GM23248 (cell line): ENCODE measurements around the gene DCLRE1B. TPM values are rescaled to one million over a fixed set of nuclear protein-coding genes. Genes with fewer than 3 reads are reported as not detected.
A peak's percentile ranks its signal among the peaks of the same experiment; 100 is the strongest.

Experiments
- DNase-seq: peaks from one replicate; pipeline ENCODE4 v3.0.0-alpha.2; 2015
- H2AFZ ChIP-seq: fragments of 200-600 bp; sonication (generic); 2 replicates; pipeline ENCODE4 v1.6.1; 2016; ENCODE audit warnings: antibody characterized with exemption
- H3F3A ChIP-seq: fragments of 200-600 bp; sonication (generic); 2 replicates; pipeline ENCODE4 v1.6.1; 2016; ENCODE audit warnings: mild to moderate bottlenecking, antibody characterized with exemption, mixed run types; ENCODE audit not compliant: insufficient read depth
- H3K27ac ChIP-seq: fragments of 200-600 bp; sonication (generic); 2 replicates; pipeline ENCODE4 v1.5.1; 2016; ENCODE audit warnings: mild to moderate bottlenecking
- H3K27me3 ChIP-seq: fragments of 200-600 bp; sonication (generic); replicated peaks from 2 replicates; pipeline ENCODE4 v1.6.1; 2016; ENCODE audit warnings: mild to moderate bottlenecking; ENCODE audit not compliant: insufficient read depth
- H3K36me3 ChIP-seq: fragments of 200-600 bp; sonication (generic); 2 replicates; pipeline ENCODE4 v1.6.1; 2016; ENCODE audit warnings: low read depth, mild to moderate bottlenecking
- H3K4me1 ChIP-seq: fragments of 200-600 bp; sonication (generic); 2 replicates; pipeline ENCODE4 v1.6.1; 2016; ENCODE audit warnings: mild to moderate bottlenecking; ENCODE audit not compliant: insufficient read depth
- H3K4me2 ChIP-seq: fragments of 200-600 bp; sonication (generic); one replicate; pipeline ENCODE4 v1.6.1; 2016; ENCODE audit warnings: mild to moderate bottlenecking; ENCODE audit not compliant: unreplicated experiment
- H3K4me3 ChIP-seq: fragments of 200-600 bp; sonication (generic); 2 replicates; pipeline ENCODE4 v1.5.1; 2016; ENCODE audit warnings: mild to moderate bottlenecking
- H3K79me2 ChIP-seq: fragments of 200-600 bp; sonication (generic); 2 replicates; pipeline ENCODE4 v1.6.1; 2016; ENCODE audit warnings: mild to moderate bottlenecking; ENCODE audit not compliant: insufficient read depth
- H3K9ac ChIP-seq: fragments of 200-600 bp; sonication (generic); 2 replicates; pipeline ENCODE4 v1.6.1; 2016; ENCODE audit warnings: mild to moderate bottlenecking
- H3K9me2 ChIP-seq: fragments of 200-600 bp; sonication (generic); 2 replicates; pipeline ENCODE4 v1.6.1; 2016; ENCODE audit warnings: mixed run types, mild to moderate bottlenecking, moderate library complexity; ENCODE audit not compliant: insufficient read depth
- H3K9me3 ChIP-seq: fragments of 200-600 bp; sonication (generic); one replicate; pipeline ENCODE4 v1.6.1; 2017; ENCODE audit warnings: low read depth
- H4K20me1 ChIP-seq: fragments of 200-600 bp; sonication (generic); 2 replicates; pipeline ENCODE4 v1.6.0; 2016; ENCODE audit not compliant: insufficient read depth
- EZH2 ChIP-seq: fragments of 200-600 bp; sonication (generic); IDR thresholded peaks from 2 replicates; pipeline ENCODE4 v1.6.1; 2018; ENCODE audit warnings: antibody characterized with exemption, mild to moderate bottlenecking; ENCODE audit not compliant: insufficient read depth, poor library complexity, severe bottlenecking
- EZH2phosphoT487 ChIP-seq: fragments of 200-600 bp; sonication (generic); IDR thresholded peaks from 2 replicates; pipeline ENCODE4 v1.6.1; 2018; ENCODE audit warnings: antibody characterized with exemption, moderate library complexity, mild to moderate bottlenecking, low read depth; ENCODE audit not compliant: insufficient read depth
- WGBS, 2 experiments: methylation state at CpG; one replicate each; pipeline ENCODE4 v1.1.6; 2015 to 2017; ENCODE audit warnings: low lambda C conversion rate in 2 of 2, low coverage in 1 of 2; ENCODE audit errors: missing lambda C conversion rate in 2 of 2; 5-methylcytosine and 5-hydroxymethylcytosine counted together
- in situ Hi-C: fragments of 300-500 bp; cut with MboI; formaldehyde crosslinking; loops from 2 replicates; pipeline ENCODE4 v1.15.0; 2020
- polyA plus RNA-seq: library from polyadenylated mRNA; unstranded; fragments of >200 nt; fragmentation: Nextera tagmentation; extraction: Ambion mirVana; gene quantifications from 2 replicates; pipeline ENCODE4 v1.2.1, GENCODE V29; 2016
- total RNA-seq: library from RNA; depleted of rRNA; stranded (reverse); fragments of >200 nt; shearing (Covaris generic); gene quantifications from 2 replicates; pipeline ENCODE4 v1.2.3, GENCODE V29; 2014; rRNA removed

DCLRE1B gene
- total and polyA plus RNA-seq, 2 experiments from 2014 or later, result 6.5 to 6.9 TPM

DNA sequence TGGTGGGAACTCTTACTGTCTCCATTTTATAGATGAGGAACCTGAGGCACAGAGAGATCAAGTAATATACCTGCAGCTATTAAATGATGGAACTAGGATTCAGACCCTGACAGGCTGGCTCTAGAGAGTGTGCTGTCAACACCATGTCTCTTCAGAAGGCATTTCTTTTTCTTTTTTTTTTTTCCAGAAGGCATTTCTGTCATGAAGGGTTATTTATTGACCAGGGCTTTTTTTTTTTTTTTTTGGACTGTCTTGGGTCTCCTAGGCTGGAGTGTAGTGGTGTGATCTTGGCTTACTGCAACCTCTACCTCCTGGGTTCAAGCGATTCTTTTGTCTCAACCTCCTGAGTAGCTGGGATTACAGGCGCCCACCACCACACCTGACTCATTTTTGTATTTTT lies 46.6 kb downstream of the DCLRE1B start:
- Histone ChIP-seq H3K9me2 (no peaks in the 10 kb centered on the region), H3K36me3 (peaks cover 23% of the 10 kb centered on the region), H3K9me3 (no peaks in the 10 kb centered on the region), H3K4me2 (no peak overlapping the region), H3K4me3 (no peak overlapping the region), H3K4me1 (no peaks in the 10 kb centered on the region), H3K27me3 (no peaks in the 10 kb centered on the region), H3K9ac (no peak overlapping the region), H4K20me1 (no peaks in the 10 kb centered on the region), H3K27ac (no peak overlapping the region), H3K79me2 (peaks cover 86% of the 10 kb centered on the region), H2AFZ (no peak overlapping the region), H3F3A (0 out of 2 replicates have a peak, but pooled peaks cover 4% of the 10 kb centered on the region)
- no peak for DNase-seq
- no peak for TF ChIP-seq EZH2phosphoT487
- no peak for TF ChIP-seq EZH2
- in situ Hi-C loops, result no loop called here
- 97 to 100% methylated on average over 2 of the region's 2 CpGs for WGBS, 2 experiments

DNA sequence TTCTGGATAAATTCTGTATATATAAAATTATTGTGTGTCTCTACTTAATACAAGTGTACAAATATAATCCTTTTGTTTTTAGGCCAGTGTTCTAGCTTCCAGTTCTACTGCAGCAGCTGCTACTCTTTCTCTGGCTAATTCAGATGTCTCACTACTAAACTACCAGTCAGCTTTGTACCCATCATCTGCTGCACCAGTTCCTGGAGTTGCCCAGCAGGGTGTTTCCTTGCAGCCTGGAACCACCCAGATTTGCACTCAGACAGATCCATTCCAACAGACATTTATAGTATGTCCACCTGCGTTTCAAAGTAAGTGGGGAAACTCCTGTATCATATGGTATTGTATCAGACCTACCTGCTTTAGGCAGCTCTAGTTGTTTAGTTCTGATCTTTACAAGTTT lies 52.9 kb downstream of the DCLRE1B start:
- H3F3A ChIP-seq, result no peaks in the 10 kb centered on the region
- DNase-seq, result no peak
- H3K4me2 ChIP-seq, result no peak overlapping the region
- no peaks in the 10 kb centered on the region for H4K20me1 ChIP-seq
- WGBS, 2 experiments, result 91 to 100% methylated on average over 1 of the region's 1 CpG
- H3K27ac ChIP-seq, result no peak overlapping the region
- H3K4me3 ChIP-seq, result no peak overlapping the region
- in situ Hi-C loops, result no loop called here
- H3K9me3 ChIP-seq, result no peaks in the 10 kb centered on the region
- H2AFZ ChIP-seq, result no peak overlapping the region
- H3K27me3 ChIP-seq, result no peaks in the 10 kb centered on the region
- no peak overlapping the region for H3K9ac ChIP-seq
- H3K79me2 ChIP-seq, result peaks cover 25% of the 10 kb centered on the region
- no peaks in the 10 kb centered on the region for H3K9me2 ChIP-seq
- peaks cover 6% of the 10 kb centered on the region; the same call in 1 of the 2 replicates for H3K4me1 ChIP-seq
- H3K36me3 ChIP-seq, result peaks cover 46% of the 10 kb centered on the region
- no peak for TF ChIP-seq EZH2phosphoT487
- TF ChIP-seq EZH2, result no peak

DNA sequence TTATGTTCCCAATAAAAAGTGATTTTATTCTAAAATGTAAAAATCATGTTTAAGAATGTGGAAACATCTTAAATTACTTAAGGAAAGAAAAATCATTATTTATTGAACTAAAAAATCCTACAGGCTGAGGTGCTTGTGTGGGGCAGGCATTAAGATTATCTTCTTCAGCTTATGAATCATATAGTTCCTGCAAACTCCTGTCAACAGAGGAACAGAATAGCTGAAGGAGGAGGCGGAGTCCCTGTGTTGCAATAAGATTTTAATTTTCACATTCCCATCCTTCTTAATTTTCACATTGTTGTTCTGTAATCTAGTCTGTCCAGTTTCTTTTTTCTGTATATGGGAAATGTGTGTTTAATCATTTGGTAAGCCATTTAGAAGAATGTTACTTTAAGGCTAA lies 53.6 kb downstream of the DCLRE1B start:
- H2AFZ ChIP-seq, result no peak overlapping the region
- no peak overlapping the region for H3K9ac ChIP-seq
- TF ChIP-seq EZH2phosphoT487, result no peak
- TF ChIP-seq EZH2, result no peak
- no peak overlapping the region for H3K4me2 ChIP-seq
- peak; percentile 20 for DNase-seq
- H3K79me2 ChIP-seq, result peaks cover 18% of the 10 kb centered on the region
- no peaks in the 10 kb centered on the region for H3K9me3 ChIP-seq
- H3K36me3 ChIP-seq, result peaks cover 46% of the 10 kb centered on the region
- peaks cover 6% of the 10 kb centered on the region; the same call in 1 of the 2 replicates for H3K4me1 ChIP-seq
- H3K27ac ChIP-seq, result no peak overlapping the region
- no peaks in the 10 kb centered on the region for H3K9me2 ChIP-seq
- H3K27me3 ChIP-seq, result no peaks in the 10 kb centered on the region
- no peaks in the 10 kb centered on the region for H3F3A ChIP-seq
- in situ Hi-C loops, result no loop called here
- H3K4me3 ChIP-seq, result no peak overlapping the region
- WGBS, 2 experiments, result 100% methylated on average over 1 of the region's 1 CpG
- H4K20me1 ChIP-seq, result no peaks in the 10 kb centered on the region

DNA sequence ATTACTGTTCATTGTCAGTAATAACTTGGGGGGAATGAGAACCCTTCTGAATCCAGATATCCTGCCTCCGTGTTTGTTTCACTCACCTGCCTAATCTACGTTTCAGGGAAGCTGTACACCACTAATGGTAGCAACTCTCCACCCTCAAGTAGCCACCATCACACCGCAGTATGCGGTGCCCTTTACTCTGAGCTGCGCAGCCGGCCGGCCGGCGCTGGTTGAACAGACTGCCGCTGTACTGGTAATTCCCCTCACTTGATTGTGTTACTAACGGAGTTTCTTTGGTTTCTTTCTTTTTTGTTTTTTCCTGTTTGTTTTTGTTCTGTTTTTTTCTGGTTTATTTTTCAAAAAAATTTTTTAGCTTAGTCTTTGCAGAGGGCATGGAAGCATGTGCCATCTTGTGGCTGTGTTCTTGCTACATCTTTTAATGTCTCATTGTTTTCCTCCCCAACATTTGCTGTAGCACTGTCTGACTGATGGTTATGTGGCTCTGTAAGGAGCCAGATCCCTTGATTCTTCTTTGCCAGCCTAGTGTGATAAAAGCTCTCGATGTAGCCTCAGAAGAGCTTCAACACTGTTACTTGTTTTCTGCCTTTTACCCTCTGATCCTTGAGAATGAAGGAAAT lies 58.3 kb downstream of the DCLRE1B start:
- Histone ChIP-seq H3K4me2 (no peak overlapping the region), H3K4me3 (no peak overlapping the region), H3K4me1 (peaks cover 5% of the 10 kb centered on the region; the same call in 1 of the 2 replicates), H3K9ac (no peak overlapping the region), H3K79me2 (peaks cover 3% of the 10 kb centered on the region; the same call in 1 of the 2 replicates), H3K27me3 (no peaks in the 10 kb centered on the region), H2AFZ (no peak overlapping the region), H3K9me3 (no peaks in the 10 kb centered on the region), H3K27ac (no peak overlapping the region), H3K36me3 (peaks cover 42% of the 10 kb centered on the region), H3F3A (no peaks in the 10 kb centered on the region), H4K20me1 (no peaks in the 10 kb centered on the region), H3K9me2 (no peaks in the 10 kb centered on the region)
- TF ChIP-seq EZH2 (no peak), EZH2phosphoT487 (no peak)
- DNase-seq, result peak; percentile 24
- in situ Hi-C loops, result no loop called here
- WGBS, 2 experiments, result 96 to 98% methylated on average over 12 of the region's 12 CpGs

Other genes with a start within 250 kb of the DCLRE1B start
- 17.3 and 18.2 TPM in 2 replicates for gene PHTF1, start 145.8 kb upstream of the DCLRE1B start, total RNA-seq
- 15.9 TPM in 2 replicates for gene PHTF1, start 145.8 kb upstream of the DCLRE1B start, polyA plus RNA-seq
- 7.5 and 10.0 TPM in 2 replicates for gene RSBN1, start 92.8 kb upstream of the DCLRE1B start, total RNA-seq
- gene RSBN1, start 92.8 kb upstream of the DCLRE1B start, polyA plus RNA-seq, result 8.3 and 8.7 TPM in 2 replicates
- gene PTPN22, start 33.6 kb upstream of the DCLRE1B start, total RNA-seq, result 0.51 and 0.86 TPM in 2 replicates
- 1.4 and 1.6 TPM in 2 replicates for gene PTPN22, start 33.6 kb upstream of the DCLRE1B start, polyA plus RNA-seq
- 0.13 and 0.32 TPM in 2 replicates for gene BCL2L15, start 17.7 kb upstream of the DCLRE1B start, total RNA-seq
- not detected in 2 replicates for gene BCL2L15, start 17.7 kb upstream of the DCLRE1B start, polyA plus RNA-seq
- 12.9 and 16.1 TPM in 2 replicates for gene AP4B1, start 527 bp upstream of the DCLRE1B start, total RNA-seq
- gene AP4B1, start 527 bp upstream of the DCLRE1B start, polyA plus RNA-seq, result 9.9 and 11.8 TPM in 2 replicates
- gene HIPK1, start 24.0 kb downstream of the DCLRE1B start, total RNA-seq, result 23.6 and 26.2 TPM in 2 replicates
- 6.1 and 7.6 TPM in 2 replicates for gene HIPK1, start 24.0 kb downstream of the DCLRE1B start, polyA plus RNA-seq
- gene OLFML3, start 74.1 kb downstream of the DCLRE1B start, total RNA-seq, result 156 and 168 TPM in 2 replicates
- gene OLFML3, start 74.1 kb downstream of the DCLRE1B start, polyA plus RNA-seq, result 141 and 149 TPM in 2 replicates
- gene SYT6, start 248.5 kb downstream of the DCLRE1B start, total RNA-seq, result not detected in 2 replicates
- not detected in 2 replicates for gene SYT6, start 248.5 kb downstream of the DCLRE1B start, polyA plus RNA-seq